K562 (cell line): ENCODE data around the gene HOXA5. TPM values are rescaled to one million over a fixed set of nuclear protein-coding genes. Genes with fewer than 3 reads are reported as not detected.

Experiments used
- ATAC-seq: fragments of 200-7000 bp; cut with Tn5 transposase; 3 replicates; pipeline ENCODE4 v1.9.1; 2020; ENCODE audit warnings: moderate library complexity
- BruUV-seq: library from RNA; stranded (reverse); fragments of 400-500 nt; replicated peaks from 2 replicates; lab custom pipeline; 2021; lab: Mats Ljungman, UMichigan
- CTCF ChIA-PET: fragments of 300-600 bp; formaldehyde crosslinking; extraction: SDS; loops from one replicate; lab custom pipeline; 2021; ENCODE audit warnings: low intra/inter-chr PET ratio; lab: Yijun Ruan, JAX
- POLR2A ChIA-PET: fragments of 300-600, 350-650 bp; sonication (Branson Sonifier 250); formaldehyde crosslinking; extraction: SDS; loops from one replicate; lab custom pipeline; 2021; ENCODE audit warnings: antibody characterized with exemption, inconsistent platforms; lab: Yijun Ruan, JAX
- DNase-seq, 4 experiments: peaks; one replicate each; pipeline versions ENCODE4 v3.0.0 to v3.0.0-alpha.2; 2011 to 2018; ENCODE audit warnings: low spot score in 3 of 4, mixed read lengths in 3 of 4; ENCODE audit errors: extremely low read depth in 1 of 4
- FAIRE-seq: peaks from 2 replicates; lab custom pipeline; 2011; peaks lifted over from hg19 to GRCh38; lab: Jason Lieb, UNC
- H2AFZ ChIP-seq: 2 replicates; pipeline ENCODE4 v1.6.0; 2011; ENCODE audit warnings: low read depth, low read length, control low read depth, inconsistent platforms
- H3K27ac ChIP-seq: fragments of 200-600 bp; 3 replicates; pipeline ENCODE4 v1.8.0; 2011; ENCODE audit warnings: low read depth, mild to moderate bottlenecking, control low read depth, inconsistent platforms, low read length, moderate library complexity, mixed read lengths; ENCODE audit errors: extremely low read depth
- H3K27me3 ChIP-seq, 2 experiments: fragments of 300-600 bp in 1 of 2; 2 replicates in 1 of 2; 3 replicates in 1 of 2; pipeline versions ENCODE4 v1.6.0 to v1.8.0; 2011; ENCODE audit warnings: inconsistent platforms in 2 of 2, low read length in 2 of 2, mild to moderate bottlenecking in 1 of 2, mixed read lengths in 1 of 2, moderate library complexity in 1 of 2; ENCODE audit not compliant: control insufficient read depth in 2 of 2, insufficient read depth in 2 of 2
- H3K36me3 ChIP-seq: fragments of 300-600 bp; 3 replicates; pipeline ENCODE4 v1.8.0; 2011; ENCODE audit warnings: mild to moderate bottlenecking, low read length, inconsistent platforms; ENCODE audit not compliant: control insufficient read depth, insufficient read depth
- H3K4me1 ChIP-seq, 2 experiments: fragments of 200-600 bp in 1 of 2; replicated peaks in 1 of 2; 2 replicates in 1 of 2; 3 replicates in 1 of 2; pipeline versions ENCODE4 v1.5.1 to v1.8.0; 2011; ENCODE audit warnings: inconsistent platforms in 2 of 2, low read length in 2 of 2, mild to moderate bottlenecking in 1 of 2, mixed read lengths in 1 of 2, moderate library complexity in 1 of 2; ENCODE audit not compliant: control insufficient read depth in 2 of 2, insufficient read depth in 2 of 2
- H3K4me2 ChIP-seq: 2 replicates; pipeline ENCODE4 v1.6.1; 2011; ENCODE audit warnings: low read length, control low read depth, inconsistent platforms, mixed read lengths; ENCODE audit not compliant: insufficient read depth
- H3K4me3 ChIP-seq: fragments of 200-600 bp; sonication (generic), shearing (Covaris generic); 2 replicates; pipeline ENCODE4 v1.5.1; 2016; ENCODE audit warnings: control low read depth, inconsistent platforms
- H3K79me2 ChIP-seq: fragments of 200-600 bp; 3 replicates; pipeline ENCODE4 v1.8.0; 2011; ENCODE audit warnings: low read length, inconsistent platforms; ENCODE audit not compliant: control insufficient read depth, insufficient read depth
- H3K9ac ChIP-seq, 2 experiments: 2 replicates each; pipeline versions ENCODE4 v1.6.0 to v1.6.1; 2011; ENCODE audit warnings: low read depth in 2 of 2, low read length in 2 of 2, control low read depth in 1 of 2, inconsistent platforms in 1 of 2, mild to moderate bottlenecking in 1 of 2, mixed read lengths in 1 of 2; ENCODE audit not compliant: insufficient read depth in 1 of 2
- H3K9me1 ChIP-seq: one replicate; pipeline ENCODE4 v1.6.0; 2011; ENCODE audit warnings: inconsistent platforms, mild to moderate bottlenecking, low read length, moderate library complexity; ENCODE audit not compliant: control insufficient read depth, insufficient read depth
- H3K9me3 ChIP-seq: replicated peaks from 2 replicates; pipeline ENCODE4 v1.5.1; 2011; ENCODE audit warnings: low read depth, low read length, inconsistent platforms; ENCODE audit not compliant: control insufficient read depth, insufficient read depth
- H4K20me1 ChIP-seq: replicated peaks from 2 replicates; pipeline ENCODE4 v1.6.1; 2011; ENCODE audit warnings: low read length, inconsistent platforms, mixed read lengths; ENCODE audit not compliant: control insufficient read depth, insufficient read depth
- CEBPB ChIP-seq: fragments of 450-650 bp; IDR thresholded peaks from 2 replicates; pipeline ENCODE4 v1.6.1; 2016; ENCODE audit warnings: missing genetic modification characterization, missing compliant biosample characterization
- MBD2 ChIP-seq: sonication (generic); IDR thresholded peaks from 2 replicates; pipeline ENCODE4 v1.6.1; 2016; ENCODE audit warnings: low read depth, borderline replicate concordance
- WGBS: fragments of 100-300 bp; shearing (Covaris generic); methylation state at CpG from one replicate; pipeline ENCODE4 v1.1.6; 2016; ENCODE audit warnings: low coverage, mixed read lengths; ENCODE audit not compliant: insufficient coverage; ENCODE audit errors: missing lambda C conversion rate; 5-methylcytosine and 5-hydroxymethylcytosine counted together
- in situ Hi-C: fragments of 300-500 bp; cut with MboI; formaldehyde crosslinking; loops from 4 replicates; pipeline ENCODE4 v1.15.0; 2018; ENCODE audit warnings: inconsistent platforms, mixed read lengths
- intact Hi-C: fragments of 100-400 bp; cut with micrococcal nuclease; formaldehyde crosslinking; loops from 2 replicates; pipeline ENCODE4 v1.14.2; 2022
- polyA plus RNA-seq, 8 experiments: library from polyadenylated mRNA; depleted of rRNA in 4 of 8; stranded (reverse) in 5 of 8; unstranded in 3 of 8; fragments of >200 nt; fragmentation: Nextera tagmentation in 2 of 8; fragmentation: Illumina TruSeq in 1 of 8; extraction: Ambion mirVana in 2 of 8; extraction: Trizol in 1 of 8; gene quantifications; 2 replicates each; pipeline versions ENCODE4 v1.2.1 to v1.2.3, GENCODE V29; 2011 to 2014; ENCODE audit warnings: inconsistent platforms in 1 of 8, missing spikeins in 1 of 8
- total RNA-seq, 7 experiments: library from RNA; depleted of rRNA in 6 of 7; stranded (reverse); fragments of >200 nt in 6 of 7; fragmentation: Illumina TruSeq in 2 of 7; extraction: Trizol in 2 of 7; gene quantifications; 2 replicates each; pipeline versions ENCODE4 v1.2.1 to v1.2.3, GENCODE V29; 2011 to 2021; ENCODE audit warnings: low replicate concordance in 1 of 7
- TF ChIP-seq, protein P1 (sequence below), 2 experiments: IDR thresholded peaks in 1 of 2; conservative IDR thresholded peaks in 1 of 2; 2 replicates each; pipeline ENCODE4 v1.6.1; 2016; ENCODE audit warnings: low read depth in 2 of 2, mild to moderate bottlenecking in 1 of 2, missing compliant biosample characterization in 1 of 2, missing genetic modification characterization in 1 of 2, moderate library complexity in 1 of 2

HOXA5 gene
- total and polyA plus RNA-seq, 9 of the 15 experiments (the other 6 are each of a cell fraction or from before 2014, with no cell fraction given), result 0.13 TPM; not detected in 8

DNA sequence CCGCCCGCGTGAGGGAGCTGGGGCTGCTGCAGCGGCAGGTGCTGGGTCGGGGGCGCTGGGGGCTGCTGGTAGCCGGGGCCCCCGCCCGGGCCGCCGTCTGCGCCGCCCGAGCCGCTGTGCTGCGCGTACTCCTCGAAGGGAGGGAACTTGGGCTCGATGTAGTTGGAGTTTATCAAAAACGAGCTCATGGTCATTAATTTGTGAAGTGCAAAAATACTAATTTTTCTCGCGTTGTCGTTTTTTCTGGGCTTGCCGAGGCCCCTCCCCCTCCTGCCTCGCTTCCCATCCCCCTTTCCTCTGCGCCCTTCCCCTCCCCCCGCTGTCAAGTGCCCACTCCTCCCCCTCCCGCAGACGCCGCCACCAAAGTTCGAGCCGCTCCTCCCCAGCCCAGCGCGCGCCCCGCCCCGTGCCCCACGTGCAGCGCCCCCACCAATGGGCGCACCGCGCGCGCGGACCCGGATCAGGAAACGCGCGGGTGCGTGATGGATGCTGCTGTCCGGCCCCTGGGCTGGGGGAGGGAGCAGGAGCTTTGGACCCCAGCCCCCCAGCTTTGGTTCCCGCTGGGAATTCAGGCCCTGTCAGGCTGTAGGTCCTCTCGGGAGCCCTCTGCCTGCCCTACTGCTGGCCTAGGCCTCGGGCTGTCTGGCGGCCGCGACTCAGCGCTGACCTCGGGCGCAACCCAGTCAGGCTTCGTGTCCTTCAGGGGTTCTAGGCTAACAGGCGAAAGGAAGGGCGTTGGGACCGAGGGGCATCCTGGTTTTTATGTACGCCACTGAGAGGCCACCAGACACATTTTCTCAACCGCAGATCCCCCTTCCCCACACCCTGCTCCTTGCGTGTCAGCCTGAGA lies 12.7 kb downstream of the HOXA5 start, which contains the start of gene HOXA4:
Gene HOXA4, minus strand, starts transcription at position 218 of the 850 bp plus-strand sequence. Its CDS starts 24 bp downstream, at position 194.
- H3K27ac ChIP-seq, result no peak within 1 kb of the TSS
- TF ChIP-seq MBD2, result no peak
- POLR2A ChIA-PET, result interaction anchor here (0.7 kb wide), 1 partner anchor 458 kb away, joined by 3 read pairs; no protein-coding TSS in a partner anchor
- WGBS, result 38% methylated on average over 16 of the region's 67 CpGs
- H3K4me3 ChIP-seq, result no peak within 1 kb of the TSS
- in situ Hi-C loops, result no loop called here
- H2AFZ ChIP-seq, result no peak within 1 kb of the TSS
- H3K9ac ChIP-seq, result no peak within 1 kb of the TSS
- intact Hi-C loops, result no loop called here
- no peaks in the 10 kb centered on the region for H3K36me3 ChIP-seq
- H3K9me1 ChIP-seq, result no peaks in the 10 kb centered on the region
- ATAC-seq, result no peak
- no peaks in the 10 kb centered on the region; the same call in 1 of the 2 replicates for H4K20me1 ChIP-seq
- peaks cover 0 to 1% of the 10 kb centered on the region in 2 experiments; a peak in 1 of 5 replicates for H3K4me1 ChIP-seq
- FAIRE-seq, result no peak
- H3K9me3 ChIP-seq, result no peaks in the 10 kb centered on the region
- no peak within 1 kb of the TSS for H3K4me2 ChIP-seq
- CTCF ChIA-PET, result no interaction called here
- peaks cover 13 to 25% of the 10 kb centered on the region in 2 experiments for H3K27me3 ChIP-seq
- no peaks in the 10 kb centered on the region for H3K79me2 ChIP-seq
- DNase-seq, result no peak
- no TSS peak for BruUV-seq

DNA sequence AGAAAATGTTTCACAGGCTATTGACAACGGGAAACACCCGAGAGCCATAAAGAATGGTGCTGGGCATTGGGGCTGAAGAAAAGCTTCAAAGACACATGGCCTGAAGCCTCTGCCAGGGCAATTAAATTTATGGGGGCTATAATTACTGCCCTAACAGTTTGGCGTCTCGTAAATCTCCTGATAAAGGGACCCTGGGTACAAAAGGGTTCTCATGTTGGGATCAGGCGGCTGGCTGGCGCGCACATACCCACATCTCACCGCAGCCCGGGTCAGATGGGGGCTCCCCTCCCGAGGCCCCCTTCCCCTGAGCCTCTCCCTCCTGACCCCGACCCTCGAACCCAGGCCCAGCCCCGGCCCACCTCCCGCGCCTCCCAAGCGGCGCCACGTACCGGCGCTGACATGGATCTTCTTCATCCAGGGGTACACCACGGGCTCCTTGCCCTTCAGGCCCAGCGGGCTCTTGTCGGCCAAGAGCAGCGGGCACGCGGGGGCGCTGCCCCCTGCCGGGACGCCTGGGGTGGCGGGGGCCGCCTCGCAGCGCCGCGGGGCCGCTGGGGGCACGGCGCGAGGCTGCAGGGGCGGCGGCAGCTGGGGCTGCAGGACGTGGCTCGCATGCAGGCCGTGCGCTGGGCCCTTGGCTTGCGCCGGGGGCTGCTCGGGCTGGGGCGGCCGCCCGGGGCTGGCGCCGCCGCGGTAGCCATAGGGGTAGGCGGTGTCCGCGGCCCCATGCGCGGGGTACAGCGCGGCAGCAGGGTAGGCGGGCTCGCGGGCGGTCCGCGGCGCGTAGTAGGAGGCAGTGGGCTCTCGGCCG lies 13.5 kb downstream of the HOXA5 start:
- ChIA-PET CTCF (no interaction called here), POLR2A (no interaction called here)
- H3K27me3 ChIP-seq, result peaks cover 14 to 33% of the 10 kb centered on the region in 2 experiments
- H3K4me2 ChIP-seq, result no peak overlapping the region
- H3K9ac ChIP-seq, result no peak overlapping the region
- no peaks in the 10 kb centered on the region for H3K79me2 ChIP-seq
- no TSS peak for BruUV-seq
- ATAC-seq (no peak), FAIRE-seq (no peak), DNase-seq (no peak)
- H3K4me1 ChIP-seq, result no peaks in the 10 kb centered on the region
- no peaks in the 10 kb centered on the region; the same call in 1 of the 2 replicates for H4K20me1 ChIP-seq
- intact Hi-C loops, result no loop called here
- H3K36me3 ChIP-seq, result no peaks in the 10 kb centered on the region
- no peaks in the 10 kb centered on the region for H3K9me1 ChIP-seq
- no peaks in the 10 kb centered on the region for H3K9me3 ChIP-seq
- H3K27ac ChIP-seq, result no peak overlapping the region
- 27% methylated on average over 17 of the region's 72 CpGs for WGBS
- in situ Hi-C loops, result loop anchor here (5.0 kb wide), 1 partner anchor 53 kb away; no protein-coding TSS in a partner anchor
- no peak overlapping the region for H2AFZ ChIP-seq
- no peak overlapping the region for H3K4me3 ChIP-seq
- no peak for TF ChIP-seq CEBPB (tag)
- TF ChIP-seq, protein P1, sequence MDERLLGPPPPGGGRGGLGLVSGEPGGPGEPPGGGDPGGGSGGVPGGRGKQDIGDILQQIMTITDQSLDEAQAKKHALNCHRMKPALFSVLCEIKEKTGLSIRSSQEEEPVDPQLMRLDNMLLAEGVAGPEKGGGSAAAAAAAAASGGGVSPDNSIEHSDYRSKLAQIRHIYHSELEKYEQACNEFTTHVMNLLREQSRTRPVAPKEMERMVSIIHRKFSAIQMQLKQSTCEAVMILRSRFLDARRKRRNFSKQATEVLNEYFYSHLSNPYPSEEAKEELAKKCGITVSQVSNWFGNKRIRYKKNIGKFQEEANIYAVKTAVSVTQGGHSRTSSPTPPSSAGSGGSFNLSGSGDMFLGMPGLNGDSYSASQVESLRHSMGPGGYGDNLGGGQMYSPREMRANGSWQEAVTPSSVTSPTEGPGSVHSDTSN (CRISPR knock-in tag; IDR thresholded peaks at IDR 0.05; ENCODE audit: low read depth), result no peak
- TF ChIP-seq, protein P1 (tag; conservative IDR thresholded peaks at IDR 0.05; ENCODE audit: low read depth), result no peak
